ENCODE results near the gene NT5DC4.
"Not testable (repeated sequence)": the region's sequence is repeated elsewhere in the genome, so short reads cannot be mapped to it uniquely, and the experiment has no call there.

NT5DC4 gene

DNA sequence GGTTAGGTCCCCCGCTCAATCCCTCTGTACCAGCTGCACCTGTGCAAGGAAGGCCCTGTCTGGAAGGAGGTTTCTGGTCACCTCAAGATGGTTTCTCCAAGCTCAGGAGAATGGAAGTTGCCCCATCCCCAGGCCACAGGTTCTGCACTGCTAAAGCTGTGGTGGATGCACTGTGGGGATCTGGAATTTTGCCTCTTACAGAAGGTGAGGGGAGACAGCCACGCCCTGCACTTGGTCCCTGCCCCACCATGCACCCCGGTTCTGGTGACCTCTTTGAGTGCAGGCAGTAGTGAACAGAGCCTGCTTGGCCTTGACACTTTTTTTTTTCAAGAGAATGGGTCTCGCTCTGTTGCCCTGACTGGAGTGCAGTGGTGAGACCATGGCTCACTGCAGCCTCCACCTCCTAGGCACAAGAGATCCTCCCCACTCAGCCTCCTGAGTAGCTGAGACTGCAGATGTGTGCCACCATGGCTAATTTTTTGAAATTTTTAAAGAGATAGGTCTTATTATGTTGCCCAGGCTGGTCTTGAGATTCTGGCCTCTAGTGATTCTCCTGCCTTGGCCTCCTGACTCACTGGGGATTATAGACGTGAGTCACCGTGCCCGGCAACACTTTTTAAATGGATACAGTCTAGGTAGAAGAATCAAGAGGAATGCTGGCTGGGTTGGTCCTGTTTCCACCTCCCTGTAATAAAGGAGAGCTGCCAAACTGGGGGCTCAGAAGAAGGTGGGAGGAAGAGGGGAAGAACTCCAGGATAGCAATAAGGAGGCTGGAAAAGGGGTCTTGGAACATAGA, 5.8 kb upstream of the NT5DC4 start:
- TF ChIP-seq, protein P1, sequence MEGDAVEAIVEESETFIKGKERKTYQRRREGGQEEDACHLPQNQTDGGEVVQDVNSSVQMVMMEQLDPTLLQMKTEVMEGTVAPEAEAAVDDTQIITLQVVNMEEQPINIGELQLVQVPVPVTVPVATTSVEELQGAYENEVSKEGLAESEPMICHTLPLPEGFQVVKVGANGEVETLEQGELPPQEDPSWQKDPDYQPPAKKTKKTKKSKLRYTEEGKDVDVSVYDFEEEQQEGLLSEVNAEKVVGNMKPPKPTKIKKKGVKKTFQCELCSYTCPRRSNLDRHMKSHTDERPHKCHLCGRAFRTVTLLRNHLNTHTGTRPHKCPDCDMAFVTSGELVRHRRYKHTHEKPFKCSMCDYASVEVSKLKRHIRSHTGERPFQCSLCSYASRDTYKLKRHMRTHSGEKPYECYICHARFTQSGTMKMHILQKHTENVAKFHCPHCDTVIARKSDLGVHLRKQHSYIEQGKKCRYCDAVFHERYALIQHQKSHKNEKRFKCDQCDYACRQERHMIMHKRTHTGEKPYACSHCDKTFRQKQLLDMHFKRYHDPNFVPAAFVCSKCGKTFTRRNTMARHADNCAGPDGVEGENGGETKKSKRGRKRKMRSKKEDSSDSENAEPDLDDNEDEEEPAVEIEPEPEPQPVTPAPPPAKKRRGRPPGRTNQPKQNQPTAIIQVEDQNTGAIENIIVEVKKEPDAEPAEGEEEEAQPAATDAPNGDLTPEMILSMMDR (IDR thresholded peaks at IDR 0.05; ENCODE audit: insufficient read depth, low read length, missing control alignments) = no peak
- no peak for DNase-seq (ENCODE audit: low read depth, low spot score)
- ChIA-PET CTCF (interaction anchor here (0.8 to 5.3 kb wide), 5 partner anchors 9 to 226 kb away, joined by 3 to 36 read pairs (median 4); no protein-coding TSS in a partner anchor), POLR2A (no interaction called here)
- no peak overlapping the region for H3K4me3 ChIP-seq (ENCODE audit: low read depth, low read length)

DNA sequence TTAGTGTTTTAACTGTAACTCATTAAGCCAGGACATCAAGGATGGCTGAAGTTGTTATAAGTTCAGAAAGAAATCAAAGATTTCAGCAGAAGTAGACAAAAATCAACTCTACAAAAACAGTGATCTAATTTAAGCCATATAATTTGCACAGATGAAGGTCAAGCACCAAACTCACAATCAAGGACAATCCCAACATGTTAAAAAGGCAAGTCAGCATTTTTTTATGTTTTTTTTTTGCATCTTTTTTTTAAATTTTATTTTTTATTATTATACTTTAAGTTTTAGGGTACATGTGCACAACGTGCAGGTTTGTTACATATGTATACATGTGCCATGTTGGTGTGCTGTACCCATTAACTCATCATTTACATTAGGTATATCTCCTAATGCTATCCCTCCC, 4.7 kb upstream of the NT5DC4 start:
- H3K4me3 ChIP-seq (ENCODE audit: low read depth, low read length); DNase-seq (ENCODE audit: low read depth, low spot score); POLR2A ChIA-PET: not testable (repeated sequence)
- CTCF ChIA-PET = interaction anchor here (2.1 to 5.3 kb wide), 2 partner anchors 10 to 116 kb away, joined by 9 to 36 read pairs; no protein-coding TSS in a partner anchor

DNA sequence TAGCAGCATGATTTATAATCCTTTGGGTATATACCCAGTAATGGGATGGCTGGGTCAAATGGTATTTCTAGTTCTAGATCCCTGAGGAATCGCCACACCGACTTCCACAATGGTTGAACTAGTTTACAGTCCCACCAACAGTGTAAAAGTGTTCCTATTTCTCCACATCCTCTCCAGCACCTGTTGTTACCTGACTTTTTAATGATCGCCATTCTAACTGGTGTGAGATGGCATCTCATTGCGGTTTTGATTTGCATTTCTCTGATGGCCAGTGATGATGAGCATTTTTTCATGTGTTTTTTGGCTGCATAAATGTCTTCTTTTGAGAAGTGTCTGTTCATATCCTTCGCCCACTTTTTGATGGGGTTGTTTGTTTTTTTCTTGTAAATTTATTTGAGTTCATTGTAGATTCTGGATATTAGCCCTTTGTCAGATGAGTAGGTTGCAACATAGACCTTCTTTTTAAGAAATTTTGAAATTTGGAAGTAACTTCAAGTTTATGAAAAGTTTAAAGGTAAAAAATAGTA, 3.9 kb upstream of the NT5DC4 start:
- CTCF ChIA-PET = interaction anchor here (2.8 kb wide), 1 partner anchor 10 kb away, joined by 20 read pairs; no protein-coding TSS in a partner anchor
- POLR2A ChIA-PET = not testable (repeated sequence)

DNA sequence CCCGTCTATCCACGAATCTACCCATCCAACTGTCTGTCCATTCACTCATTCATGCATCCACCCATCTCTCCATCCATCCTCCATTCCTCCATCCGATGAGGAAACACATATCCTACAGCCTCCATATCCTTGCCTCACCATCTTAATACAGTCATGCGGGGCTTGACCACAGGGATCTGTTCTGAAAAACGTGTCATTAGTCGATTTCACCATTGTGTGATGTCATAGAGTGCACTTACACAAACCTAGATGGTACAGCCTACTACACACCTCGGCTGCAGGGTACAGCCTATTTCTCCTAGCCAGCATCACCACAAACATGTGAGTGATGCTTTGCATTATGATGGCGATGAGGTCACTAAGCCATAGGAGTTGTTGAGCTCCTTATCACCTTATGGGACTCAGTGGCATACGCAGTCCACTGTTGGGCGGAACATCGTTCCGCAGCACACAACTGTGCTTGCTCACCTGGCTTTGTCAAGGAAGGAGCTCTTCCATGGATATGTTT, 1.9 kb upstream of the NT5DC4 start:
- ChIA-PET CTCF (interaction anchor here (2.8 kb wide), 1 partner anchor 8 kb away, joined by 20 read pairs; no protein-coding TSS in a partner anchor), POLR2A (no interaction called here)
- TF ChIP-seq, protein P1 (IDR thresholded peaks at IDR 0.05; ENCODE audit: insufficient read depth, low read length, missing control alignments) = no peak
- no peak for DNase-seq (ENCODE audit: low read depth, low spot score)
- no peak overlapping the region for H3K4me3 ChIP-seq (ENCODE audit: low read depth, low read length)

More for the DNA sequence above, 3.9 kb upstream of the NT5DC4 start:
- DNase-seq (ENCODE audit: low read depth, low spot score); H3K4me3 ChIP-seq (ENCODE audit: low read depth, low read length): not testable (repeated sequence)

DNA sequence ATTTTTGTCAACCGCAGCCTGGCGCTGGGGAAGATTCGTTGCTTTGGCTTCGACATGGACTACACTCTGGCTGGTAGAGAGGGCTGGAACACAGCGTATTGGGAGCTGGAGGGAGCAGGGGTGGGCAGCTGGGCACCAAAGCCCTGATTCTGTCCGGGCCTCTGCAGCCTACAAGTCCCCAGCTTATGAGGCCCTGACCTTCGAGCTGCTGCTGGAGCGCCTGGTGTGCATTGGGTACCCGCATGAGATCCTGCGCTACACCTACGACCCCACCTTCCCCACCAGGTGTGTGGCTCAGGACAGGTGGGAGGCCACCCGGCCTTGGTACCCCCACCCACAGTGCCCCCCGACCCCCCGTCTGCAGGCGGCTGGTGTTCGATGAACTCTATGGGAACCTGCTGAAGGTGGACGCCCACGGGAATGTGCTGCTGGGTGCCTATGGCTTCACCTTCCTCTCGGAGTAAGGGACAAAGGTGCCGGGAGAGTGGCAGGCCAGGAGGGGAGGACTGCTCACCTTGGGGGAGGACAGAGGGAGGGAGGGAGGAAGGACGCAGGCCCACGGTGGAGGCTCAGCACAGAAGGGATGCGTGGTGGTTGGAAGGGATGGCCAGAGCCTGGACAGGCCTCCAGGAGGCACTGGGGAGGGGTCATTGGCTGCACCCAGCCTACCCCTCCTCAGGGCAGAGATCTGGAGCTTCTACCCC, 1.2 kb downstream of the NT5DC4 start:
- DNase-seq (ENCODE audit: low read depth, low spot score) = no peak
- ChIA-PET POLR2A (no interaction called here), CTCF (interaction anchor here (10.9 to 14.5 kb wide), 2 partner anchors 96 to 122 kb away, joined by 206 to 410 read pairs; no protein-coding TSS in a partner anchor)
- no peak overlapping the region for H3K4me3 ChIP-seq (ENCODE audit: low read depth, low read length)
- TF ChIP-seq, protein P1 (IDR thresholded peaks at IDR 0.05; ENCODE audit: insufficient read depth, low read length, missing control alignments) = no peak

DNA sequence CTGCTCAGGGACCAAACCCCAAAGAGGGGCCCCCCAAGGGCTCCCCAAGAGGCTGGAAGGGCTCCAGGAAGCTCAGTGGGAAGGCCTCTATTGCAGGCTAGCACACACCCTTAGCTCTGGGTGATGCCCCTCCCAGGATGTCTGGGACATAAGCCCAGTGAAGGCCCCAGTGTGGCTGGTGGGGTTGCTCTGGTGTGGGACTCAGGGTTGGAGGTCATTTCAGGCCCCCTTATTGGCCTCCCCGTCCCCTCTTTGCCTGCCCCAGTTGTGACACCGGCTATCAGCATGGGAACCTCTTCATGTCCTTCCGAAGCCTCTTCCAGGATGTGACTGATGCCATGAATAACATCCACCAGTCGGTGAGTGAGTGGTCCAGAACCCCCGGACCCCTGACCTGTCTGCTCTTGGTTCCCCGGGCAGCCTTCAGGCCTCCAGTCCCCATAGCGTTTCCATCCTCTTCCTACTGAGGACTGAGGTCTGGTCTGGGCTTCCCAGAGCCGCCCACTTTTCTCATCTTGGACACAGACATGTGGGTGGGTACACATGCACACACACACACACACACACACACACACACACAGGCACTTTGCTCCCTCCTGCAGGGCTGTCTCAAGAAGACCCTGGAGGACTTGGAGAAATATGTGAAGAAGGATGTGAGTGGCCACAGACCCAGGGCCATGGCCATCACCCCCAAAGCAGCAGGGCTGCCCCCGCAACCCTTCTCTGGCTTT, 2.2 kb downstream of the NT5DC4 start:
- DNase-seq (ENCODE audit: low read depth, low spot score) = no peak
- H3K4me3 ChIP-seq (ENCODE audit: low read depth, low read length) = no peak overlapping the region
- TF ChIP-seq, protein P1 (IDR thresholded peaks at IDR 0.05; ENCODE audit: insufficient read depth, low read length, missing control alignments) = no peak
- ChIA-PET POLR2A (no interaction called here), CTCF (interaction anchor here (10.9 to 14.5 kb wide), 2 partner anchors 97 to 123 kb away, joined by 206 to 410 read pairs; no protein-coding TSS in a partner anchor)

Measured in AG04449 (cell line).